Left renal pelvis (tissue), 4 donors: ENCODE measurements around the gene MZF1. TPM values are rescaled to one million over a fixed set of nuclear protein-coding genes. Genes with fewer than 3 reads are reported as not detected.

Source experiments
- DNase-seq, 4 donors: peaks; one replicate each; pipeline ENCODE4 v3.0.0-alpha.2; 2013; ENCODE audit warnings: low read depth in 4 of 4, low spot score in 3 of 4
- polyA plus RNA-seq, 4 donors: library from polyadenylated mRNA; unstranded; fragments of 120-200 nt; gene quantifications; one replicate each; pipeline ENCODE4 v1.2.1, GENCODE V29; 2013; ENCODE audit not compliant: insufficient read length in 4 of 4

Gene MZF1
- polyA plus RNA-seq, 4 donors: 21.8 to 56.7 (median 29.6) TPM

DNA sequence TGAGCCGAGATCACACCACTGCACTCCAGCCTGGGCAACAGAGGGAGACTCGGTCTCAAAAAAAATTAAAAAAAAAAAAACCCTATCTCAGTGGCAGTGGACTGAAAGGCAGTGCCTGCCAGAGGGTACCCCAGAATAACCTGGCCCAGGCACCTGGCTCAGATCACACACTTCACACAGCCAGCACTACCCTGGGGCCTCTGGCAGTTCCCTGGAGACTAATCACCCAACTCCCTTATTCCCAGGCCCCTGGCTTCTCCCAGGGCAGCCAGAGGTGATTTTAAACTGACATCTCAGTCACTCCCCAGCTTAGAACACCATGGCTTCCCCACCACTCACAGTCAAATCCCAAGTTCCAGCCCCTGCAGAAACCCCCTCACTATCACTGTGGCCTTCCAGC is 57.9 kb downstream of the MZF1 start:
- DNase-seq: no peak

DNA sequence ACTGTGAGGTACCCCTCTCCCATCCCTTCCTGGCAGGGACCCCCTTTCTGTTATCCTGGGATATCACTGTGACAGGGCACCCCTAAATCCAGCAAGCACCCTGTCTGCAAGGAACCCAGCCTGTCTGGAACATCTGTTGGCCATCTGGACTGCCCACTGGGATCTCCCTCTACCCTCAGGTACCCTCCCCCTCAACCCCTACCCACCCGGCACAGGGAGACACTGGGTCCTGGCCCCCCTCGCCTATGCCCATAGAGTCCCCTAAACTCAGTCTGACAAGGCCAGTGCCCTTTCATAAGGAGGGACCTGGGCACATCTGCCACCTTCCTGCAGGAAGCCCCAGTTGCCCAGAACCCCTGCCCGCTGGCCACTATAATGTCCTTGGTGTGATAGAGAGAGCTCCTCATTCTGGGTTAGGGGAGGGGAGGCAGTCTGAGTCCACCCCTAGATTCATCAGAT is 58.5 kb downstream of the MZF1 start:
- DNase-seq: no peak

DNA sequence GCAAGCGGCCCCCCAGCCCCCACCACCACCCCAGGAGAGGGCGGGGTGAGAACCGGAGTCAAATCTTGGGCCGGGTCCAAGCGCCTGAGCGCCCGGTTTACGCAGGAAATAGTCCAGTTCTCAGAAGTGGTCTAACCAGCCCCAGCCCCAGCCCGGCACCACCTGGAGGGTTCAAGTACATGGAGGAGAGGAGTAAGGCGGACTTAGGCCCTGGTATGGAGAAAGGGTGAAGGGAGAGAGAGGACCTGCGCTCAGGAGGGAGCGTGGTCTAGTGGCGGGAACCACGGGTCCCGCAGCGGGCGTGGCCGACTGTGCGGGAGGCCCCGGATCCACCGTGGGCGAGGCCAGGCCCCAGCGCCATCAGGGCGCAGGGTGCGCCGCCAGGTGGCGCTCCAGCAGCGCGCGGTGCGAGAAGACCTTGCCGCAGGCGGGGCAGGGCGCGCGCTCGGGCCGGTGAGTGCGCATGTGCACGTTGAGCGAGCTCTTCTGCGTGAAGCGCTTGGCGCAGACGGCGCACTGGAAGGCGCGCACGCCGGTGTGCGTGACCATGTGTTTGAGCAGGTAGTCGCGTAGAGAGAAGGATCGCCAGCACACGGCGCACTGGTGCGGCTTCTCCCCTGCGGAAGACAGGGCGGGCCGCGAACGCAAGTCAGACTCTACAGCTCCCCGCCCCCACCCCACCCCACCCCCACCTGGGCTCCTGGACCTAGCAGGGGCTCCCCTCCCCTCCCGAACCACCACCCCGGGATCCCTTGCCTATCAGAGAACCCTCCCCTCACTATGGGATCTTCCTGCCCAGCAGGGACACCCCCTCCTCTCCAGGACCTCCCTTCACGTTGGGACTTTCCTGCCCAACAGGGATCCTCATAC is 59.2 kb downstream of the MZF1 start:
- peak; percentile 56 to 78 (median 68) for DNase-seq

DNA sequence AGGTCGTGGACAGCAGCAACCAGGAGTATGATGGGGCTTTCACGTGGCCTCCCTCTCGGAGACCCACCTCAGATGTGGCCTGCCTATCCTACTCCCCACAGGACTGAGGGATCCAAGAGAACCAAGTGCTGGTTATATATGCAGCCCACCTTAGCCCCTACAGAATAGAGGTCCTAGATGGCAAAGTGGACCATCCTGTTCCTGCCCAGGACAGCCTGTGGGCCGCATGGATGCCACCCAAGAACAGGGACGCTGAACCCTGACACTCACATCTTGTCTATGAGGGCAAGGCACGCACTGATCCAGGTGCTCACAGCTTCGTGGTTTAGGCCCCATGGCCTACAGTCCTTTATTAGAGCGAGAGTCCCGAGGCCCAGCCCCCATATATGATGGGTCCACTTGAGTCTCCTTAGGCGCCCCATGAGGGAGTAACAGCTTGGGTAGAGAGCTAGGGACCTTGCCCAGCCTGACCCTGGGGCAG is 59.9 kb downstream of the MZF1 start:
- no peak for DNase-seq

Other genes starting within 250 kb of the MZF1 start
- gene ZSCAN22, start 246.3 kb downstream of the MZF1 start, polyA plus RNA-seq: 1 to 10 TPM; 3.5 to 4.2 (median 3.8) TPM
- gene A1BG, start 219.8 kb downstream of the MZF1 start, polyA plus RNA-seq: 1 to 10 TPM in 3 of 4 donors, under 1 TPM in 1; 0.89 to 1.9 (median 1.3) TPM
- 1 to 10 TPM; 2.9 to 6.5 (median 3.8) TPM for gene ZNF497, start 210.6 kb downstream of the MZF1 start, polyA plus RNA-seq
- 1 to 10 TPM; 1.9 to 5.0 (median 2.5) TPM for gene ZNF837, start 192.3 kb downstream of the MZF1 start, polyA plus RNA-seq
- gene RPS5, start 186.1 kb downstream of the MZF1 start, polyA plus RNA-seq: 1,000 to 10,000 TPM in 1 of 4 donors, 100 to 1,000 TPM in 3; 837 to 1,018 (median 886) TPM
- gene RNF225, start 177.7 kb downstream of the MZF1 start, polyA plus RNA-seq: not detected
- gene ZNF584, start 164.7 kb downstream of the MZF1 start, polyA plus RNA-seq: 10 to 100 TPM; 12.2 to 13.6 (median 12.7) TPM
- 10 to 100 TPM in 3 of 4 donors, 1 to 10 TPM in 1; 9.0 to 15.9 (median 14.3) TPM for gene ZNF132, start 133.2 kb downstream of the MZF1 start, polyA plus RNA-seq
- 1 to 10 TPM; 5.6 to 7.1 (median 6.1) TPM for gene ZNF324B, start 121.7 kb downstream of the MZF1 start, polyA plus RNA-seq
- 10 to 100 TPM in 1 of 4 donors, 1 to 10 TPM in 3; 7.2 to 12.1 (median 8.9) TPM for gene ZNF324, start 106.3 kb downstream of the MZF1 start, polyA plus RNA-seq
- gene ZNF446, start 97.0 kb downstream of the MZF1 start, polyA plus RNA-seq: 10 to 100 TPM; 13.3 to 20.6 (median 13.8) TPM
- gene SLC27A5, start 61.3 kb downstream of the MZF1 start, polyA plus RNA-seq: 10 to 100 TPM in 1 of 4 donors, 1 to 10 TPM in 3; 6.8 to 11.3 (median 8.6) TPM
- gene ZBTB45, start 53.5 kb downstream of the MZF1 start, polyA plus RNA-seq: 10 to 100 TPM in 1 of 4 donors, 1 to 10 TPM in 3; 8.7 to 15.3 (median 9.0) TPM
- 100 to 1,000 TPM; 508 to 729 (median 693) TPM for gene TRIM28, start 29.3 kb downstream of the MZF1 start, polyA plus RNA-seq
- 100 to 1,000 TPM in 3 of 4 donors, 10 to 100 TPM in 1; 79.1 to 120 (median 116) TPM for gene CHMP2A, start 18.2 kb downstream of the MZF1 start, polyA plus RNA-seq
- 10 to 100 TPM; 65.6 to 98.9 (median 96.5) TPM for gene UBE2M, start 14.7 kb downstream of the MZF1 start, polyA plus RNA-seq